Subcutaneous adipose tissue (tissue), 4 donors: Measurements from ENCODE around the gene DIRAS3. TPM values are rescaled to one million over a fixed set of nuclear protein-coding genes. Genes with fewer than 3 reads are reported as not detected.

ENCODE experiments used
- CTCF ChIP-seq: fragments of 450-650 bp; IDR thresholded peaks from one replicate; pipeline ENCODE4 v1.5.1; 2016; ENCODE audit warnings: low read depth, mild to moderate bottlenecking, control low read depth, antibody characterized with exemption, moderate library complexity
- total RNA-seq, 4 donors: library from RNA; depleted of rRNA; stranded (reverse); fragments of >200 nt; gene quantifications; one replicate each; pipeline ENCODE4 v1.1.0, GENCODE V29; 2016

The DIRAS3 gene
- total RNA-seq, 4 donors from 2014 or later: 0.38 to 1.1 (median 0.58) TPM

DNA sequence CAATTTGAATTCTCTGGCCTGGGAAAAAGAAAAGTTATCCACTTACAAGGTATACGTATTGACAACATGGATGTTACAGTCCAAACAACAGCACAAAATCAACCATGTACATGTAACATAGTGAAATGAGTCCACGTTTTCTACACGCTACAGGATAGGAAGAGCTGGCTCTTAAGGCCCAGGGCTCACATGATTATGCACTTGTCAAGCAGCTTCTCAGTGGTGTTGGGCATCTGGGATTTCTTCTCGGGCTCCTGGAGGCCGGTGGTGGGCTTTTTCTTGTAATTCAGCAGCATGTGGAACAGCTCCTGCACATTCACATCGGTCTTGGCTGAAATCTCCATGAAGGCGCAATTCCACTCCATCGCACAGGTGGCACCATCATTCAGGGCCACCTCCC is 4.0 kb downstream of the DIRAS3 start:
- no peak for TF ChIP-seq CTCF

GRCh38 chr1:68045511-68046180 is 4.8 kb downstream of the DIRAS3 start:
- TF ChIP-seq CTCF: no peak

DNA sequence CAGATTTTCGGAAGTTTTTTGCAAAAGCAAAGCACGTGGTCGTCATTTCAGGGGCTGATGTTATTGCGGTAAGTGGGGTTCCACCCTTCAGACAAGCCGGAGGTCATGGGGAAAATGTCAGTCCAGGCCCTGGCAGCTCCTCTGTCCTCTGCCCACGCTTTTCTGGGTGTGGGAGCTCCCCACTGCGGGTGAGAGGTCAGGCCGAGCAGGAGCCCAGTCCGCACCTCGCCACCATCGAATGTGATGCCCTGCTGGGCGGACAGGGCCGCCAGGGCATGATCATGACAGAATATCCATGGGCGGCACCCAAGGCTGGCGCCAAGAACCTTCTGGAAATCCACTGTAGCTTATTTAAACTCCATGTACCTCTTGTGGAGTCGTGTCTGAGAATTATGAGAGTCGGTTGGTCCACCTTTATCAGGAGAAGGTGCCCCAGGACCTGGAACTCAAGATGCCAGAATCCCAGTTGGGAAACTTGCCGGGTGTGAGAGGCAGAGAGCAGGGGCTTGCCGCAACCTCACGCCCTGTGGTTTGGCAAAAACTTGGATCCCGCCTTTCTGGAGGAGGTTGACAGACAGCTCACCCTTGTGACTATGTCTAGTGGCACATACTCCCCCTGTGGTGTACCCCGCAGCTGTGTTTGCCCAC is 6.9 kb downstream of the DIRAS3 start:
- no peak for TF ChIP-seq CTCF

DNA sequence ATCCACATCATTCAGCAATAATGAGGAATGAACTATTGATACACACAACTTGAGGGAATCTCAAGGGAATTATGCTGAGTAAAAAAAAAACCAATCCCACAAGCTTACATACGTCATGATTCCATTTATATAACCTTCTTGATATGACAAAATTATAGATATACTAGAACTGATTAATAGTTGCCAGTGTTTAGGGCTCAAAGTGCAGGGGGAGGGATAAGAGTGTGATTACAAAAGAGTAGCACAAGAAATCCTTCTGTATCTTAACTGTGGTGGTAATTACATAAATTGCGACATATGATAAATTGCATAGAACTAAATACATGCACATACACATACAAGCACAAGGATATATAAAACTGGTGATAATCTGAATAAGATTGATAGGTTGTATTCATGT is 13.5 kb downstream of the DIRAS3 start:
- TF ChIP-seq CTCF: no peak

DNA sequence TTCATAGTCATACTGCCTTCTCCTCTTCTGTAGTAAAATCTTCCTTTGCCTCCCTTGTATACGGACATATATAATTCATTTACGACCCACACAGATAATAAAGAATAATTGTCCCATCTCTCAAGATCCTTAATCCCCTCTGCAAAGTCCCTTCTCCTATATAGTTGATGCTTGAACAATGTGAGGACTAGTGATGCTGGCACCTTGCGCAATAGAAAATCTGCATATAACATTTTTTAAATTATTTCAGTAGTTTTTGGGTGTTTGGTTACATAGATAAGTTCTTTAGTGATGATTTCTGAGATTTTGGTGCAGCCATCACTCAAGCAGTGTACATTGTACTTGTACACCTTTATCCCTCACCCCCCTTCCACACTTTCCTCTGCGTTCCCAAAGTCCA is 21.0 kb downstream of the DIRAS3 start:
- no peak for TF ChIP-seq CTCF

DNA sequence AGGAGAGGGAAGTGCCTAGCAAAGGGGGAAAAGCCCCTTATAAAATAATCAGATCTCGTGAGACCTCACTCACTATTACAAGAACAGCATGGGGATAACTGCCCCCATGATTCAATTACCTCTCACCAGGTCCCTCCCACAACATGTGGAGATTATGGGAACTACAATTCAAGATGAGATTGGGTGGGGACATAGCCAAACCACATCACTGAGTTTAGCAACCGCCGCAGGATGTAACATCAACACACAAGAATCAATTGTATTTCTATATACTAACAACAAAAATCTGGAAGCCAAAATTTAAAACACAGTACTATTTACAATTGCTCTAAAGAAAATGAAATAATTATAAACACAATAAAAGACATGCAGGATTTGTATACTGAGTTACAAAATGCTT is 21.9 kb downstream of the DIRAS3 start:
- TF ChIP-seq CTCF: no peak

DNA sequence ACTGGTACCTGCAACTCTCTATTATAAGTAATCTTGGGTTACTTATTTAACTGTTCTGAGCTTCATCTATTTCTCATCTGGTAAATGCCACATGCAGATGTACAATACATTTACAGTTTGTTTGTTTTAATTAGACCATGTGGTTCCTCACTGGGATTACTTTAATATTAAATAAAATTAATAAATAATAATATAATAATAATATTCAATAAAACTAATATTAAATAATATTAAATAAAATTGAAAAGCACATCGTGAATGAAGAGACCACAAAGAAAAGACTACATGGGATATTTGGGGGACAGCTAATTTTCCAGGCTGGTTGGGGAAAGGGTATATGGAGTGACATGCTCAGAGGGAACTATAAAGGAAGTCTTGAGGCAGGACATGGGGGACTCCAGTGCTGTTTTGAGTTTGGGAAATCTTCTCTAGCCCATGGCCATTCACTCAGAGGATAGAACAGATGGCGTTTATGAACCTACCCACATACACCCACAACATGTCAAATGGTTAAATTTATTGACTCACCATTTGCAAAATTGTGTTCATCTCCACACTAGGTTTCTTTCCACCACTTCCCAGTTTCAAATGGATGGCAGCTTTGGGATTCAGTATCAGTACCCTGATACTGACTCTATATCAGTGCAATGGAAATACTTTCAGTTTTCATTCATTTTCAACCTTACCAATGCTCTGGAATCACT is 25.6 kb downstream of the DIRAS3 start:
- no peak for TF ChIP-seq CTCF
